GM12891 (cell line): ENCODE measurements around the gene MPZ.

Experiments used
- PAX5 ChIP-seq: IDR thresholded peaks from 2 replicates; pipeline ENCODE4 v1.6.1; 2011; ENCODE audit warnings: low read length, moderate library complexity, mild to moderate bottlenecking; ENCODE audit not compliant: insufficient read depth, severe bottlenecking
- POLR2A ChIP-seq: IDR thresholded peaks from 2 replicates; pipeline ENCODE4 v1.6.1; 2011; ENCODE audit warnings: low read depth, low read length, control low read depth
- POLR2AphosphoS5 ChIP-seq: IDR thresholded peaks from 2 replicates; pipeline ENCODE4 v1.6.1; 2011; ENCODE audit warnings: low read depth, low read length, control low read depth
- SPI1 ChIP-seq: IDR thresholded peaks from 2 replicates; pipeline ENCODE4 v1.6.1; 2011; ENCODE audit warnings: low read depth, low read length, control low read depth
- TAF1 ChIP-seq: IDR thresholded peaks from 2 replicates; pipeline ENCODE4 v1.6.1; 2011; ENCODE audit warnings: low read depth, low read length, control low read depth

DNA sequence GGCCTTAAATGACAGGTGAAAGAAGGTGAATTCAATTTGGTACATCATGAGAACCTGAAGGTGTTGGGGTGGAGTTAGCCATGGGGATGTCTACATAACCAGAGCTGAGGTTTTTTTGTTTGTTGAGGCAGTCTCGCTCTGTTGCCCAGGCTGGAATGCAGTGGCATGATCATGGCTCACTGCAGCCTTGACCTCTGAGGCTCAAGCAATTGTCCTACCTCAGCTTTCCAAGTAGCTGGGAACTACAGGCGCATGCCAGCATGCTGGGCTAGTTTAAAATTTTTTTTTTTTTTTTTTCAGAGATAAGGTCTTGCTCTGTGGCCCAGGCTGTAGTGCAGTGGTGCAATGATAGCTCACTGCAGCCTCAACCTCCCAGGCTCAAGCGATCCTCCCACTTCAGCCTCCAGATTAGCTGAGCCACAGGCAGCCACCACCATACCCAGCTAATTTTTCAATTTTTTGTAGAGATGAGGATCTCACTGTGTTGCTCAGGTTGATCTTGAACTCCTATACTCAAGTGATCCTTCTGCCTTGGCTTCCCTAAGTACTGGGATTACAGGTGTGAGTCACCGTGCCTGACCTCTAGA is 1.9 kb upstream of the MPZ start:
- TF ChIP-seq POLR2AphosphoS5 (no peak), POLR2A (no peak), TAF1 (no peak), SPI1 (no peak), PAX5 (no peak)
